HG03571 (cell line): ENCODE measurements around the gene ZNF823.

Experiments used
- ATAC-seq: cut with Tn5 transposase; IDR thresholded peaks from one replicate; pipeline ENCODE4 v1.9.1; 2021; ENCODE audit not compliant: unreplicated experiment

The ZNF823 gene

GRCh38 chr19:11737964-11738745 is 591 bp downstream of the ZNF823 start:
- ATAC-seq: peak; percentile 28

- no peak for ATAC-seq
Measured at GRCh38 chr19:11736696-11737095, 2.0 kb downstream of the ZNF823 start.

GRCh38 chr19:11735375-11735774 is 3.4 kb downstream of the ZNF823 start:
- no peak for ATAC-seq

- no peak for ATAC-seq
Measured at GRCh38 chr19:11729586-11729985, 9.2 kb downstream of the ZNF823 start.

GRCh38 chr19:11722414-11722813 is 16.3 kb downstream of the ZNF823 start:
- no peak for ATAC-seq

- ATAC-seq: no peak
Measured at GRCh38 chr19:11721681-11722080, 17.1 kb downstream of the ZNF823 start.

GRCh38 chr19:11710313-11710712 is 28.4 kb downstream of the ZNF823 start:
- no peak for ATAC-seq

- ATAC-seq: no peak
Measured at GRCh38 chr19:11708457-11708856, 30.3 kb downstream of the ZNF823 start.

- ATAC-seq: no peak
Measured at GRCh38 chr19:11705474-11705873, 33.3 kb downstream of the ZNF823 start.

GRCh38 chr19:11704626-11705025 is 34.1 kb downstream of the ZNF823 start:
- no peak for ATAC-seq

- no peak for ATAC-seq
Measured at GRCh38 chr19:11699931-11700794, 38.6 kb downstream of the ZNF823 start.

GRCh38 chr19:11698231-11698630 is 40.5 kb downstream of the ZNF823 start:
- no peak for ATAC-seq

GRCh38 chr19:11697284-11697855 is 41.4 kb downstream of the ZNF823 start:
- ATAC-seq: no peak

- no peak for ATAC-seq
Measured at GRCh38 chr19:11694533-11695439, 44.0 kb downstream of the ZNF823 start.

GRCh38 chr19:11693505-11694499 is 44.9 kb downstream of the ZNF823 start:
- ATAC-seq: no peak

- no peak for ATAC-seq
Measured at GRCh38 chr19:11692127-11692790, 46.5 kb downstream of the ZNF823 start.

- no peak for ATAC-seq
Measured at GRCh38 chr19:11685676-11686650, 52.8 kb downstream of the ZNF823 start.
